ENCODE data around the gene CHID1.

Gene CHID1

GRCh38 chr11:819129-819931, 91.3 kb downstream of the CHID1 start:
- peak; percentile 96 for DNase-seq

- no peak for DNase-seq
These were observed 92.0 kb downstream of the CHID1 start, which contains the start of gene PNPLA2 for GRCh38 chr11:818396-819128. Gene PNPLA2, plus strand, starts transcription at chr11:818914. Its CDS starts 805 bp downstream, at chr11:819719.
